Stimulated activated CD4-positive, alpha-beta T cell treated with anti-CD3 and anti-CD28 coated beads, Interleukin-1b, Interleukin-23, amount 100 ng/mL, for 4 hours (primary cell): ENCODE results near the gene MAPK8IP1.

Experiments
- DNase-seq, 2 donors: peaks; one replicate each; pipeline ENCODE4 v3.0.0-alpha.2; 2020; ENCODE audit warnings: low read depth in 2 of 2

The MAPK8IP1 gene

GRCh38 chr11:45859661-45860140 lies 25.8 kb upstream of the MAPK8IP1 start:
- no peak for DNase-seq

- DNase-seq: no peak
These were observed 25.1 kb upstream of the MAPK8IP1 start for GRCh38 chr11:45860348-45860747.

- no peak for DNase-seq
These were observed 24.5 kb upstream of the MAPK8IP1 start for GRCh38 chr11:45860764-45861510.

- no peak for DNase-seq
These were observed 21.4 kb upstream of the MAPK8IP1 start for GRCh38 chr11:45864041-45864440.

GRCh38 chr11:45869551-45869950 lies 15.9 kb upstream of the MAPK8IP1 start:
- DNase-seq: no peak

GRCh38 chr11:45870706-45871105 lies 14.7 kb upstream of the MAPK8IP1 start:
- DNase-seq: no peak

- DNase-seq: no peak
These were observed 13.8 kb upstream of the MAPK8IP1 start for GRCh38 chr11:45871638-45872037.

- DNase-seq: peak in 1 of 2 donors; percentile 10
These were observed 12.6 kb upstream of the MAPK8IP1 start for GRCh38 chr11:45872651-45873356.

- no peak for DNase-seq
These were observed 9.1 kb upstream of the MAPK8IP1 start for GRCh38 chr11:45876401-45876800.

GRCh38 chr11:45877221-45877620 lies 8.2 kb upstream of the MAPK8IP1 start:
- DNase-seq: no peak

GRCh38 chr11:45877845-45878244 lies 7.6 kb upstream of the MAPK8IP1 start:
- DNase-seq: no peak

- DNase-seq: no peak
These were observed 5.4 kb upstream of the MAPK8IP1 start for GRCh38 chr11:45879803-45880686.

- DNase-seq: no peak
These were observed 4.5 kb upstream of the MAPK8IP1 start for GRCh38 chr11:45880772-45881570.

- no peak for DNase-seq
These were observed 3.6 kb upstream of the MAPK8IP1 start for GRCh38 chr11:45881708-45882368.

GRCh38 chr11:45884596-45885185 lies 760 bp upstream of the MAPK8IP1 start:
- no peak for DNase-seq

- no peak for DNase-seq
These were observed 670 bp downstream of the MAPK8IP1 start for GRCh38 chr11:45885921-45886721.

GRCh38 chr11:45886816-45887520 lies 1.5 kb downstream of the MAPK8IP1 start:
- DNase-seq: no peak

- DNase-seq: no peak
These were observed 2.1 kb downstream of the MAPK8IP1 start for GRCh38 chr11:45887587-45887986.

GRCh38 chr11:45889555-45889954 lies 4.1 kb downstream of the MAPK8IP1 start:
- no peak for DNase-seq
